ENCODE results near the gene KCNK6. TPM values are rescaled to one million over a fixed set of nuclear protein-coding genes. Genes with fewer than 3 reads are reported as not detected.
A peak's percentile ranks its signal among the peaks of the same experiment; 100 is the strongest.

The KCNK6 gene
- total and polyA plus RNA-seq, 5 donors = 2.2 to 3.0 (median 2.7) TPM

- DNase-seq (no peak), ATAC-seq (no peak)
- WGBS = 76% methylated on average over 7 of the region's 7 CpGs
- H3K4me1 ChIP-seq (ENCODE audit: control insufficient read depth, insufficient read depth, low read length) = peaks cover 10% of the 10 kb centered on the region
- intact Hi-C loops (cut with DNase I) = no loop called here
- no peak overlapping the region for H3K4me3 ChIP-seq (ENCODE audit: low read length)
- no peak overlapping the region for H3K27ac ChIP-seq (ENCODE audit: low read length)
- H3K27me3 ChIP-seq (ENCODE audit: control insufficient read depth, insufficient read depth) = no peaks in the 10 kb centered on the region
- no peaks in the 10 kb centered on the region for H3K9me3 ChIP-seq (ENCODE audit: control insufficient read depth, low read length)
These were observed 37.7 kb upstream of the KCNK6 start for GRCh38 chr19:38281811-38282566.

- Histone ChIP-seq H3K27me3 (ENCODE audit: control insufficient read depth, insufficient read depth) (no peaks in the 10 kb centered on the region), H3K4me1 (ENCODE audit: control insufficient read depth, insufficient read depth, low read length) (peaks cover 4% of the 10 kb centered on the region), H3K9me3 (ENCODE audit: control insufficient read depth, low read length) (no peaks in the 10 kb centered on the region), H3K4me3 (ENCODE audit: low read length) (no peak overlapping the region), H3K27ac (ENCODE audit: low read length) (no peak overlapping the region)
- ATAC-seq = no peak
- intact Hi-C loops (cut with DNase I) = no loop called here
- no peak for DNase-seq
- 91% methylated on average over 8 of the region's 8 CpGs for WGBS
These were observed 36.4 kb upstream of the KCNK6 start for GRCh38 chr19:38283271-38283670.

- H3K27ac ChIP-seq (ENCODE audit: low read length) = no peak overlapping the region
These were observed 35.2 kb upstream of the KCNK6 start for GRCh38 chr19:38284422-38284821.

GRCh38 chr19:38285567-38285966, 34.1 kb upstream of the KCNK6 start:
- ATAC-seq = no peak
- Histone ChIP-seq H3K27ac (ENCODE audit: low read length) (no peak overlapping the region), H3K4me1 (ENCODE audit: control insufficient read depth, insufficient read depth, low read length) (no peaks in the 10 kb centered on the region), H3K9me3 (ENCODE audit: control insufficient read depth, low read length) (no peaks in the 10 kb centered on the region), H3K27me3 (ENCODE audit: control insufficient read depth, insufficient read depth) (no peaks in the 10 kb centered on the region), H3K4me3 (ENCODE audit: low read length) (no peak overlapping the region)
- DNase-seq = no peak
- WGBS = 92% methylated on average over 5 of the region's 5 CpGs
- intact Hi-C loops (cut with DNase I) = no loop called here

More at GRCh38 chr19:38284422-38284821, 35.2 kb upstream of the KCNK6 start:
- no peaks in the 10 kb centered on the region for H3K27me3 ChIP-seq (ENCODE audit: control insufficient read depth, insufficient read depth)
- WGBS = 69% methylated on average over 7 of the region's 7 CpGs
- no peak overlapping the region for H3K4me3 ChIP-seq (ENCODE audit: low read length)
- peaks cover 2% of the 10 kb centered on the region for H3K4me1 ChIP-seq (ENCODE audit: control insufficient read depth, insufficient read depth, low read length)
- no peak for DNase-seq
- no peaks in the 10 kb centered on the region for H3K9me3 ChIP-seq (ENCODE audit: control insufficient read depth, low read length)
- intact Hi-C loops (cut with DNase I) = no loop called here
- peak; percentile 14 to 29 for ATAC-seq

GRCh38 chr19:38287604-38288003, 32.0 kb upstream of the KCNK6 start:
- no peak for DNase-seq
- no peaks in the 10 kb centered on the region for H3K4me1 ChIP-seq (ENCODE audit: control insufficient read depth, insufficient read depth, low read length)
- no peak for ATAC-seq
- no peak overlapping the region for H3K4me3 ChIP-seq (ENCODE audit: low read length)
- intact Hi-C loops (cut with DNase I) = no loop called here
- 63% methylated on average over 9 of the region's 9 CpGs for WGBS
- no peaks in the 10 kb centered on the region for H3K27me3 ChIP-seq (ENCODE audit: control insufficient read depth, insufficient read depth)
- no peaks in the 10 kb centered on the region for H3K9me3 ChIP-seq (ENCODE audit: control insufficient read depth, low read length)
- no peak overlapping the region for H3K27ac ChIP-seq (ENCODE audit: low read length)

GRCh38 chr19:38288123-38288855, 31.4 kb upstream of the KCNK6 start:
- Histone ChIP-seq H3K4me1 (ENCODE audit: control insufficient read depth, insufficient read depth, low read length) (no peaks in the 10 kb centered on the region), H3K27me3 (ENCODE audit: control insufficient read depth, insufficient read depth) (no peaks in the 10 kb centered on the region), H3K9me3 (ENCODE audit: control insufficient read depth, low read length) (no peaks in the 10 kb centered on the region), H3K27ac (ENCODE audit: low read length) (no peak overlapping the region), H3K4me3 (ENCODE audit: low read length) (no peak overlapping the region)
- DNase-seq (no peak), ATAC-seq (no peak)
- WGBS = 79% methylated on average over 16 of the region's 16 CpGs
- intact Hi-C loops (cut with DNase I) = no loop called here

GRCh38 chr19:38289955-38290354, 29.7 kb upstream of the KCNK6 start:
- Histone ChIP-seq H3K27me3 (ENCODE audit: control insufficient read depth, insufficient read depth) (no peaks in the 10 kb centered on the region), H3K4me1 (ENCODE audit: control insufficient read depth, insufficient read depth, low read length) (no peaks in the 10 kb centered on the region), H3K9me3 (ENCODE audit: control insufficient read depth, low read length) (no peaks in the 10 kb centered on the region), H3K4me3 (ENCODE audit: low read length) (no peak overlapping the region), H3K27ac (ENCODE audit: low read length) (no peak overlapping the region)
- intact Hi-C loops (cut with DNase I) = no loop called here
- WGBS = 96% methylated on average over 15 of the region's 15 CpGs
- DNase-seq (no peak), ATAC-seq (no peak)

- Histone ChIP-seq H3K9me3 (ENCODE audit: control insufficient read depth, low read length) (no peaks in the 10 kb centered on the region), H3K4me1 (ENCODE audit: control insufficient read depth, insufficient read depth, low read length) (no peaks in the 10 kb centered on the region), H3K27ac (ENCODE audit: low read length) (no peak overlapping the region), H3K27me3 (ENCODE audit: control insufficient read depth, insufficient read depth) (no peaks in the 10 kb centered on the region), H3K4me3 (ENCODE audit: low read length) (no peak overlapping the region)
- intact Hi-C loops (cut with DNase I) = no loop called here
- 83% methylated on average over 13 of the region's 13 CpGs for WGBS
- DNase-seq = no peak
- no peak for ATAC-seq
These were observed 29.0 kb upstream of the KCNK6 start for GRCh38 chr19:38290631-38291147.

GRCh38 chr19:38291855-38292254, 27.8 kb upstream of the KCNK6 start:
- no peak for ATAC-seq
- WGBS = 79% methylated on average over 15 of the region's 15 CpGs
- intact Hi-C loops (cut with DNase I) = no loop called here

GRCh38 chr19:38293281-38293680, 26.4 kb upstream of the KCNK6 start:
- intact Hi-C loops (cut with DNase I) = no loop called here
- no peak for ATAC-seq
- H3K27ac ChIP-seq (ENCODE audit: low read length) = no peak overlapping the region
- 95% methylated on average over 9 of the region's 9 CpGs for WGBS
- no peaks in the 10 kb centered on the region for H3K4me1 ChIP-seq (ENCODE audit: control insufficient read depth, insufficient read depth, low read length)
- no peaks in the 10 kb centered on the region for H3K27me3 ChIP-seq (ENCODE audit: control insufficient read depth, insufficient read depth)
- no peak overlapping the region for H3K4me3 ChIP-seq (ENCODE audit: low read length)
- DNase-seq = no peak
- H3K9me3 ChIP-seq (ENCODE audit: control insufficient read depth, low read length) = no peaks in the 10 kb centered on the region

More at GRCh38 chr19:38291855-38292254, 27.8 kb upstream of the KCNK6 start:
- Histone ChIP-seq H3K27me3 (ENCODE audit: control insufficient read depth, insufficient read depth) (no peaks in the 10 kb centered on the region), H3K27ac (ENCODE audit: low read length) (no peak overlapping the region), H3K4me3 (ENCODE audit: low read length) (no peak overlapping the region), H3K9me3 (ENCODE audit: control insufficient read depth, low read length) (no peaks in the 10 kb centered on the region), H3K4me1 (ENCODE audit: control insufficient read depth, insufficient read depth, low read length) (no peaks in the 10 kb centered on the region)
- peak in 1 of 3 donors; percentile 12 for DNase-seq

- WGBS = 74% methylated on average over 8 of the region's 8 CpGs
- intact Hi-C loops (cut with DNase I) = no loop called here
- no peaks in the 10 kb centered on the region for H3K27me3 ChIP-seq (ENCODE audit: control insufficient read depth, insufficient read depth)
- ATAC-seq (no peak), DNase-seq (peak in 1 of 3 donors; percentile 24)
- no peak overlapping the region for H3K4me3 ChIP-seq (ENCODE audit: low read length)
- H3K27ac ChIP-seq (ENCODE audit: low read length) = no peak overlapping the region
- H3K9me3 ChIP-seq (ENCODE audit: control insufficient read depth, low read length) = no peaks in the 10 kb centered on the region
- no peaks in the 10 kb centered on the region for H3K4me1 ChIP-seq (ENCODE audit: control insufficient read depth, insufficient read depth, low read length)
These were observed 25.6 kb upstream of the KCNK6 start for GRCh38 chr19:38294090-38294489.

Data from right cardiac atrium (tissue), 5 donors.